Muscle layer of duodenum (tissue), 2 donors: ENCODE measurements around the gene NLGN1.

Experiments
- H3K27ac ChIP-seq: one replicate; pipeline ENCODE4 v1.7.0; 2013; ENCODE audit warnings: mild to moderate bottlenecking, low read length
- H3K27me3 ChIP-seq: one replicate; pipeline ENCODE4 v1.7.0; 2013; ENCODE audit warnings: low read depth, mild to moderate bottlenecking, control low read depth, low read length
- H3K36me3 ChIP-seq, 2 donors: one replicate each; pipeline ENCODE4 v1.7.0; 2013; ENCODE audit warnings: low read length in 2 of 2, control low read depth in 1 of 2, mild to moderate bottlenecking in 1 of 2; ENCODE audit not compliant: insufficient read depth in 2 of 2, control insufficient read depth in 1 of 2
- H3K4me1 ChIP-seq, 2 donors: one replicate each; pipeline ENCODE4 v1.7.0; 2013; ENCODE audit warnings: low read length in 2 of 2, mild to moderate bottlenecking in 2 of 2, control low read depth in 1 of 2, moderate library complexity in 1 of 2; ENCODE audit not compliant: insufficient read depth in 2 of 2, control insufficient read depth in 1 of 2
- H3K4me3 ChIP-seq, 2 donors: one replicate each; pipeline ENCODE4 v1.7.0; 2013; ENCODE audit warnings: low read length in 2 of 2, low read depth in 1 of 2, mild to moderate bottlenecking in 1 of 2
- H3K9me3 ChIP-seq, 2 donors: one replicate each; pipeline ENCODE4 v1.7.0; 2013; ENCODE audit warnings: low read length in 2 of 2, control low read depth in 1 of 2, mild to moderate bottlenecking in 1 of 2; ENCODE audit not compliant: control insufficient read depth in 1 of 2
- donor health status: healthy.

Gene NLGN1

DNA sequence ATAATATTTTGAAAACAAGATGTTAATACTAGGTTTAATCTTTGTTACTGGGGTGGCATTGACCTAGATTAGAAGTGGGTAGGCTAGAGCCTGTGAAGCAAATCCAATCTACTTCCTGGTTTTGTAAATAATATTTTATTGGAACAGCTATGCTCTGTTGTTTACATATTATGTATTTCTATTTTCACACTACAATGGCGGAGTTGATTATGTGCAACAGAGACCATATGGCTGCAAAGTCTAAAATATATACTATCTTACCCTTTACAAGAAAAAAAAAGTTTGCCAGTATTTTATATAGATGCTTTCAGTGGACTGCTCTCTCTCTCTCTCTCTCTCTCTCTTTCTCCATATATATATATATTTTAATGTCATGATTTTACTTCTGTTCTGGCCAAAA is 244.2 kb downstream of the NLGN1 start:
- no peak overlapping the region for H3K27ac ChIP-seq
- no peak overlapping the region for H3K4me3 ChIP-seq
- H3K27me3 ChIP-seq, result no peaks in the 10 kb centered on the region
- H3K4me1 ChIP-seq, result peaks cover 0 to 3% of the 10 kb centered on the region in 2 donors
- H3K9me3 ChIP-seq, result no peaks in the 10 kb centered on the region
- no peaks in the 10 kb centered on the region for H3K36me3 ChIP-seq

DNA sequence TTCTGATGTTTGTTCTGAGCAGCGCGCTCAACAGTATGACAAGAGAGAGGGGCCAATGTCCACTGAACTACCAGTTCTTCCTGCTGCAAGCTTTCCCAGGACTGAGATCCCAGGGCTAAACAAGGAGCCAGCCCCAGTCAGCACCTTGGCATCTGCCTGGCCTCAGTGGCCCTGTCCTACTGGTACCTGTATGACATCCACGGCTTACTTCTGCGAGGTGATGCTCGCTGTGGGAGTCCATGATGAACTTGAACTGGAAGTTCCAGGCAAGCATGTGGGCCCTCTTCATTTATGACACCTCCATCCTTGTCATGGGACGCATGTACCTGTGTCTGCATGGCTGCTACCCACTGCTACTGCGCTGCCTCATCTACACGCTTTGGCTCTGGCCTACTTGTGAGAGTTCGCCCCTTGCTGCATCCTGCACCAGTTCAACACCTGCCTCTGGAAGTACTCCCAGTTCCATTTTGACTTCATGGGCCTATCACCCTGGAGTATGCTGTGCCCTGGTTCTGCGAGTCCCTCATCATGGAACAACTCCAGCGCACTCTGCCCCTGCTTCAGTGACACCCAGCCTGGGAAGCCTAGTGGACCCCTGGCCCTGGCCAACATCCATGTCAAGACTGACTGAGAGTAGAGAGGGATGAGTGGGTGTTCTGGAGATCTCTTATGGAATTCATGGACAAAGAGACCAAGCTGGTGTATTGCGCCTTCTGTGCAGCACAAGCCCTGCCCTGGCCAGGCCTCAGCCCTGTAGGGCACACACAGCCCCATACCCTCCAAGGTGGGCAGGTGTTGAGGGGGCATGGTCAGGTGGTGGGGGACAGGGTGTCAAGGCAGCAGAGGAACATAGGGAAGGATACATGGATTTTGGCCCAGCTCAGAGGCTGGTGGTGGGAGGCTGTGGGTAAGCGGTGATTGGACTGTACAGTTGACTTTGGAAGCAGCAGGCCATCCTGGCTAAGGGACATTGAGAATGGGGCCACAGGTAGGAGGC is 246.8 kb downstream of the NLGN1 start:
- H3K27ac ChIP-seq, result no peak overlapping the region
- H3K9me3 ChIP-seq, result no peaks in the 10 kb centered on the region
- H3K27me3 ChIP-seq, result no peaks in the 10 kb centered on the region
- H3K4me3 ChIP-seq, result no peak overlapping the region
- H3K36me3 ChIP-seq, result no peaks in the 10 kb centered on the region
- H3K4me1 ChIP-seq, result no peaks in the 10 kb centered on the region

DNA sequence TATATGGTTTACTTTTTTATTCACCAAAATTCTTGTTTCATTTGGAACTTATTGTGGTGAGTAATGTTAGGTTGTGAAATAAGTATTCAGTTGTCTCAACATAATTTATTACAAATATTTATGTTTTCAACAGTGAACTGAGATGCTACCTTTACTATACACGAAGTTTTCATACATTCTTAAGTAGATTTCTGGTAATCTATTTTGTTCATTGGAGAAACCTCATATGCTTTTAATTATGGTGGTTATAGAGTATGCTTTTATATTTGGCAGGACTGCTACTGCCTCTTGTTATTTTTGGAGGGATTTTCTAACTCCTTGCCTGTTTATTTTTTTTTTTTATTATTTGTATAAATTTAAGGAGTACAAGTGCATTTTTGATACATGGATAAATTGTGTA is 253.1 kb downstream of the NLGN1 start:
- Histone ChIP-seq H3K9me3 (no peaks in the 10 kb centered on the region), H3K36me3 (no peaks in the 10 kb centered on the region), H3K4me3 (no peak overlapping the region), H3K27me3 (no peaks in the 10 kb centered on the region), H3K27ac (no peak overlapping the region), H3K4me1 (no peaks in the 10 kb centered on the region)

DNA sequence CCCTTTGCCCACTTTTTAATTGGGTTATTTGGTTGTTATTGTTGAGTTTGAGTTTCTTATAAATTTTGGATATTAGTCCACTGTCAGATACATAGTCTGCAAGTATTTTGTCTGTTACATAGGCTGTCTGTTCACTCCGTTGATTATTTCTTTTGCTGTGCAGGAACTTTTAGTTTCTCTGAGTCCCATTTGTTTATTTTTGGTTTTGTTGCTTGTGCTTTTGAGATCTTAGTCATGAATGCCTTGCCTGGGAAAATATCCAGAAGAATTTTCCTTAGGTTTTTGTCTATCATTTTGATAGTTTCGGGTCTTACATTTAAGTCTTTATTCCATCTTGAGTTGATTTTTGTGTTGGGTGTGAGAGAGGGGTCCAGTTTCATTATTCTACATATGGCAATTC is 254.5 kb downstream of the NLGN1 start:
- Histone ChIP-seq H3K36me3 (no peaks in the 10 kb centered on the region), H3K27ac (no peak overlapping the region), H3K4me3 (no peak overlapping the region), H3K27me3 (no peaks in the 10 kb centered on the region), H3K9me3 (no peaks in the 10 kb centered on the region), H3K4me1 (no peaks in the 10 kb centered on the region)

DNA sequence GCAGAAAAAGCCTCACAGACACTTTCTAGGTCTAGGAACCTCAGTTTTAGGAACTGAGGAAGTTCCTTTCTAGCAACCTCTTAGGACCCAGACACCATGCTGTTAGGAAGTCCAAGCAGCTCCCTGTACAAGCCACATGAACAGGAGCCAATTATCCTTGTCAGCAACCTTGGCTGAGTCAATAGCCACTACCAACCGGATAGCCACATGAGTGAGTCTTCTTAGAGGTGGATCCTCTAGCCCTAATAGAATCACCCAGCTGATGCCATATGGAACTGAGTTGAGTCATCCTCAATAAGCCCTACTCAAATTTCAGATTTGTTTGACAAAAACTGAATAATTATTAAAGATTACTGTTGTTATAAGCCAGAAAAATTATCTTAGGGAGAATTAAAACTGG is 256.2 kb downstream of the NLGN1 start:
- Histone ChIP-seq H3K36me3 (no peaks in the 10 kb centered on the region), H3K27ac (no peak overlapping the region)

DNA sequence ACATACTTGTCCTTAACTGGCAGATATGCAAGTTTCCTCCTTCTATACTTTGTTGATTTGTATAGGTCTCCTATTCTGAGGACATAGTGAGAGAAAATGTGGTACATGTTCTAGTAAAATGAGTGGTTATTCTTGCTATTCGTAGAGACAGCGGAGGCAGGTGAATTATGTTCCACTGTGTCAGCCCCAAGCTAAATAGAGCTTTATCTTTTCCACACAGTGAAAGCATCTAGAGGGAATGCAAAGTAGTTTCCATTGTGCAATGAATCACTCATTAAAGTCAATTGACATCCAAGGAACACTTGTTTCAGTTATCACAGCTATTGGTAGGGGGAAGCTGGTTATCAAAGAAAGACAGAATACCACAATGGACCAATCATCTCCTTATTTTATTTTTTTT is 262.4 kb downstream of the NLGN1 start:
- Histone ChIP-seq H3K9me3 (no peaks in the 10 kb centered on the region), H3K4me3 (no peak overlapping the region), H3K4me1 (no peaks in the 10 kb centered on the region), H3K36me3 (no peaks in the 10 kb centered on the region), H3K27me3 (no peaks in the 10 kb centered on the region), H3K27ac (no peak overlapping the region)

More for the DNA sequence above, 256.2 kb downstream of the NLGN1 start:
- no peak overlapping the region for H3K4me3 ChIP-seq
- no peaks in the 10 kb centered on the region for H3K27me3 ChIP-seq
- no peaks in the 10 kb centered on the region for H3K9me3 ChIP-seq
- H3K4me1 ChIP-seq, result no peaks in the 10 kb centered on the region

DNA sequence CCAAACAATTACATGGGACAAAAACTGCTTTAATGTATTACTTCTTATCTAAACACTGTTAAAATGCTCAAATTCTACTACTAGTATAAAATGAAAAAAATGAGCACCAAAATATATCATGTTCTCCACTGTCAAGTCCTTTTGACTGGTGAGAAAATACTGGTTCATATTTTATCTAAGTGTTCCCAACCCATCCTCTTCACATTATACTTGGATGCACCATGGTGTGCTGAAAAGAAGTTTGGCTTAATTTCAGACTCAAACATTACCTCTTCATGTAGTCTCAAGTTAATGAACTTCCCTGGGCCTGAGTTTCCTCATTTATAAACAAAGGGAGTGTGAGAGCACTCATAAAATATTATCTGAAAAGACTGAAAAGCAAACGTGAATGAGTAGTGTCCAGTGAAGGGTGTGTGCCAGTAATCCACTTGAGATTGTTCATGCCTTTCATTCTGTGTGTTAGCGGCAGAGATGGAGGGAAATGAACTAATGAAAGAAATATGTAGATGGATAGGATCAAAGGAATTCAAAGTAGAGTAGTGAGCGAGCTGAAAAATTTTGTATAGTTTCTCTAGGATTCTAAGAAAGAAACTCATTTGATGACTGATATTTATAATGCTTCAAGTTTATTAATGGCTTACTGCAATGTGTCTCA is 263.2 kb downstream of the NLGN1 start:
- Histone ChIP-seq H3K4me1 (no peaks in the 10 kb centered on the region), H3K27ac (no peak overlapping the region), H3K9me3 (no peaks in the 10 kb centered on the region), H3K36me3 (no peaks in the 10 kb centered on the region), H3K27me3 (no peaks in the 10 kb centered on the region), H3K4me3 (no peak overlapping the region)

DNA sequence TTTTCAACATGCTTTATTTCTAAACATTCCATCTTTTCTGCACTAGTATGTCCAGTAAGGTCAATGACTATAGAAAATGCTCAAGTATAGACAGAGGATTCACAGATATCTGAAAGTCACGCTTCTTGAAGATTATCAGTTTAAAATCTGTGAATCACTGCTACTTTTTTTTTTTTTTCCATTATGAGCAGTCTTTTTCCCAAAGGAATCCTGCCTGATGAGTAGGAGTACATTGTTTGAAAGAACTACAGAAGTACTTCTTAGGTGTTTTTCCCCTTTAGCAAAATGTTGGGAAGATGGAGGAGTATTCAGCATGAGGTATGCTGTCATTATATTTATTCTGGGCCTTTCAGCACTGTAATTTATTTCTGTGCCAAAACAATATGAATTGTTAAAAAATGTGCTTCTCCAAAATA is 266.2 kb downstream of the NLGN1 start:
- Histone ChIP-seq H3K4me3 (no peak overlapping the region), H3K4me1 (no peaks in the 10 kb centered on the region), H3K36me3 (no peaks in the 10 kb centered on the region), H3K9me3 (no peaks in the 10 kb centered on the region), H3K27ac (no peak overlapping the region), H3K27me3 (no peaks in the 10 kb centered on the region)

DNA sequence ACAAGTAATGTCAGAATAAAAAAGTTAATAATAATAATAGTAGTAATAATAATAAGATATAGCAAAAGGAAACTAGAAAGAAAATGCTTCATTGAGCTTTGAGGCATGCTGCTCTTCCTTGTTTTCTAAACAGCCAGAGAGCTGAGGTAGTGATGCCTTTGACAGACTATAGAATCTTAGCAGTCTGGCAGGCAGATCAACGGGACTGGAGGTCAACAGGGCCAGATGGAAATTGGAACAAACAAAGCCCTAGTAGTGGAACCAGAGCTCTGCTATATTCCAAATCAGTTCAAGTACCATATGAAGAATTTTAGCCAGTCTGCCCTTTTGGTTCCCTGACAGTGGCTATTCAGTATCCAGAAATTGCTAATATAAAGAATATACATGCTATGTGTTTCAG is 278.6 kb downstream of the NLGN1 start:
- Histone ChIP-seq H3K4me1 (no peaks in the 10 kb centered on the region), H3K9me3 (no peaks in the 10 kb centered on the region), H3K27ac (no peak overlapping the region), H3K4me3 (no peak overlapping the region), H3K36me3 (no peaks in the 10 kb centered on the region), H3K27me3 (no peaks in the 10 kb centered on the region)

DNA sequence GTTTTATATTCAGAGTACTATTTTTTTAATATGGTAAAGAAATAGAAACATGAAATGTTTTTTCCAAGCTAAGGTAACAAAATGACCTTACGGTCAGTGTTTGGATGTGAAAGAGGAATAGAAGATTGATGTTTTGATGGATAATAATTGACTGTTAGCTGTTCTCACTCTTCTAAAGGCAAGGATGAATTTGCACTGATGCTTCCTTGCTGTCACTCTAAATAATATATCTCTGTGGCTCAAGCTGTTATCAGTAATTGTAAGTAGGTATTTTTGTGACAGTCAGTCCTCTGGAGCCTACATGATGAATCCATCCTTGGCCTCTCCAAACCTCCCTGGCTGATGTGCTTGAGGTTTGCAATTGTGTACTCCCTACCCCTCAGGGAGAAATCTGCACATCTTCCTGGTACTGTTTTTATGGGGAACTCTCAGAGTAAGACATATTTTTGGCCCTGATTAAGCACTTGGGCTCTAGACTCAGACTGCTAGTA is 283.7 kb downstream of the NLGN1 start:
- Histone ChIP-seq H3K27ac (no peak overlapping the region), H3K27me3 (no peaks in the 10 kb centered on the region), H3K4me3 (no peak overlapping the region), H3K36me3 (no peaks in the 10 kb centered on the region), H3K4me1 (no peaks in the 10 kb centered on the region), H3K9me3 (no peaks in the 10 kb centered on the region)

DNA sequence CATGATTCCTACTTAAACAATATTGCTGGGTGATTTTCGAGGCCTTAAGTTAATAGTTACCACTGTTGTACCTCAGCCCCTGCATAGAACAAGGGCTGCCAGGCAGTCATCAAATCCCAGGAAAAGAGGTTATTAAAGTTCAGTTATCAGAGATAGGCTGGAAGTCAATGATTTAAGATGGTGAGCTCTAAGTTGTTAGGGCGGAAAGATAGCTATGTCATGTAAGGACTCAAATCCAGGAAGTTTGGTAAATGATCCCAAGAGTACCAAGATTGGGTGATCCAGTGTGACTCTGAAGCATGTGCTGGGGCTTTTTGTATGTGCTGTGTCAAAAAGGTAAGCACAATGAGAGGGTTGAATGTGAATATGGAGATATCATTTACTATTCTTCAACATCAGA is 287.9 kb downstream of the NLGN1 start:
- Histone ChIP-seq H3K27ac (no peak overlapping the region), H3K4me3 (no peak overlapping the region), H3K4me1 (no peaks in the 10 kb centered on the region), H3K9me3 (no peaks in the 10 kb centered on the region), H3K27me3 (no peaks in the 10 kb centered on the region), H3K36me3 (no peaks in the 10 kb centered on the region)
